NCI-H2081 (cell line): Measurements from ENCODE around the gene ZNF853.

Experiments
- DNase-seq, 2 experiments: peaks; one replicate each; lab custom pipeline; 2025; lab: John Stamatoyannopoulos, UW

ZNF853 gene

GRCh38 chr7:6636741-6637543 is 21.5 kb downstream of the ZNF853 start, which contains the start of gene ZNF316:
Gene ZNF316 (plus strand): TSS chr7:6637318. CDS start chr7:6642410, 5,092 bp downstream.
- DNase-seq, result peak; percentile 52 to 53

- peak; percentile 28 to 43 for DNase-seq
Measured at GRCh38 chr7:6637544-6638229, 22.3 kb downstream of the ZNF853 start.

- DNase-seq, result no peak
Measured at GRCh38 chr7:6639032-6639431, 23.6 kb downstream of the ZNF853 start.

- no peak for DNase-seq
Measured at GRCh38 chr7:6639627-6640026, 24.2 kb downstream of the ZNF853 start.

GRCh38 chr7:6640246-6640721 is 24.9 kb downstream of the ZNF853 start:
- DNase-seq, result no peak

- DNase-seq, result no peak
Measured at GRCh38 chr7:6641305-6642035, 26.1 kb downstream of the ZNF853 start.

- no peak for DNase-seq
Measured at GRCh38 chr7:6642239-6642839, 26.9 kb downstream of the ZNF853 start.

- DNase-seq, result no peak
Measured at GRCh38 chr7:6642861-6643640, 27.6 kb downstream of the ZNF853 start.

GRCh38 chr7:6643915-6644625 is 28.7 kb downstream of the ZNF853 start:
- no peak for DNase-seq

- DNase-seq, result no peak
Measured at GRCh38 chr7:6644728-6645127, 29.3 kb downstream of the ZNF853 start.

GRCh38 chr7:6646465-6646864 is 31.1 kb downstream of the ZNF853 start:
- no peak for DNase-seq

GRCh38 chr7:6647080-6647479 is 31.7 kb downstream of the ZNF853 start:
- DNase-seq, result no peak

GRCh38 chr7:6647541-6647940 is 32.1 kb downstream of the ZNF853 start:
- DNase-seq, result no peak

- DNase-seq, result no peak
Measured at GRCh38 chr7:6648066-6648814, 32.8 kb downstream of the ZNF853 start.

- no peak for DNase-seq
Measured at GRCh38 chr7:6648815-6649104, 33.4 kb downstream of the ZNF853 start.

- DNase-seq, result no peak
Measured at GRCh38 chr7:6649241-6649961, 34.0 kb downstream of the ZNF853 start.

GRCh38 chr7:6650086-6650485 is 34.7 kb downstream of the ZNF853 start:
- no peak for DNase-seq

- no peak for DNase-seq
Measured at GRCh38 chr7:6650521-6651011, 35.2 kb downstream of the ZNF853 start.

GRCh38 chr7:6651851-6652445 is 36.5 kb downstream of the ZNF853 start:
- DNase-seq, result no peak
